T-helper 1 cell treated with Interleukin-12 subunit alpha and Interleukin-12 subunit beta and Interleukin-4 antibody, amounts not matched to agents 30 μg/mL and 1 μg/mL, for 36 hours (primary cell): ENCODE measurements around the gene POLA2.

Experiments used
- H3K27ac Mint-ChIP-seq: one replicate; pipeline ENCODE4 v1.8.0; 2021; ENCODE audit warnings: mild to moderate bottlenecking, mixed read lengths
- H3K27me3 Mint-ChIP-seq: one replicate; pipeline ENCODE4 v1.8.0; 2021; ENCODE audit warnings: low read depth, mixed read lengths
- H3K36me3 Mint-ChIP-seq: one replicate; pipeline ENCODE4 v1.8.0; 2021; ENCODE audit warnings: low read depth, mixed read lengths
- H3K4me1 Mint-ChIP-seq: one replicate; pipeline ENCODE4 v1.8.0; 2021; ENCODE audit warnings: low read depth, mixed read lengths
- H3K4me3 Mint-ChIP-seq: one replicate; pipeline ENCODE4 v1.8.0; 2021; ENCODE audit warnings: mild to moderate bottlenecking, moderate library complexity, mixed read lengths
- H3K9me3 Mint-ChIP-seq: one replicate; pipeline ENCODE4 v1.8.0; 2021; ENCODE audit warnings: mixed read lengths

Gene POLA2

DNA sequence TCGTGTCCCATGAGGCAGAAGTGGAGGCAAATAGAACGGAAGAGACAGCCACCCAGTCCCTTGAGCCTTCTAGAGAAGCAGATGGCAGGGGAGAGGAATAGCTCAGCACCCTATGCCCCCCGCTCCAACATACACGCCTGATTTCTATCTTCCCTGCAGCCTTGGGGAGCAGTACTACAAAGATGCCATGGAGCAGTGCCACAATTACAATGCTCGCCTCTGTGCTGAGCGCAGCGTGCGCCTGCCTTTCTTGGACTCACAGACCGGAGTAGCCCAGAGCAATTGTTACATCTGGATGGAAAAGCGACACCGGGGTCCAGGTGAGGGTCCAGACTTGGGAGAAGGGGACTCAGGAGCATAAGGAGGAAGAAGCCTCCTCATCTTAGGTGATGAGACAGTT lies 78.5 kb downstream of the POLA2 start:
- H3K27ac Mint-ChIP-seq: no peak overlapping the region
- H3K9me3 Mint-ChIP-seq: no peaks in the 10 kb centered on the region
- H3K27me3 Mint-ChIP-seq: no peaks in the 10 kb centered on the region
- peaks cover 21% of the 10 kb centered on the region for H3K4me1 Mint-ChIP-seq
- H3K36me3 Mint-ChIP-seq: peaks cover 43% of the 10 kb centered on the region
- no peak overlapping the region for H3K4me3 Mint-ChIP-seq

DNA sequence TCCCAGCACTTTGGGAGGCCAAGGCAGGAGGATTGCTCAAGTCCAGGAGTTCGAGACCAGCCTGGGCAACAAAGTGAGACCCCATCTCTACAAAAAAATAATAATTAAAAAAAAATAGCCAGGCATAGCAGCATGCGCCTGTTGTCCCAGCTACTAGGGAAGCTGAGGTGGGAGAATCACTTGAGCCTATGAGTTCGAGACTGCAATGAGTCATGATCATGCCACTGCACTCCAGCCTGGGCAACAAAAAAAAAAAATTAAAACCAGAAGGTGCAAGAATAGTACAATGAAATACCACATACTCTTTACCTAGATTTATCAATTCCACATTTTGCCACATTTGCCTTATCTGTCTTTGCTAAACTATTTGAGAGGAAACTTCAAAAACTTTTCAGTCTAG lies 80.1 kb downstream of the POLA2 start:
- peaks cover 53% of the 10 kb centered on the region for H3K36me3 Mint-ChIP-seq
- H3K27ac Mint-ChIP-seq: no peak overlapping the region
- H3K9me3 Mint-ChIP-seq: no peaks in the 10 kb centered on the region
- peaks cover 17% of the 10 kb centered on the region for H3K4me1 Mint-ChIP-seq
- no peak overlapping the region for H3K4me3 Mint-ChIP-seq
- no peaks in the 10 kb centered on the region for H3K27me3 Mint-ChIP-seq
